NCI-H2171 (cell line): ENCODE data around the gene GGACT.

Experiments
- DNase-seq: peaks from one replicate; lab custom pipeline; 2025; lab: John Stamatoyannopoulos, UW

GGACT gene

DNA sequence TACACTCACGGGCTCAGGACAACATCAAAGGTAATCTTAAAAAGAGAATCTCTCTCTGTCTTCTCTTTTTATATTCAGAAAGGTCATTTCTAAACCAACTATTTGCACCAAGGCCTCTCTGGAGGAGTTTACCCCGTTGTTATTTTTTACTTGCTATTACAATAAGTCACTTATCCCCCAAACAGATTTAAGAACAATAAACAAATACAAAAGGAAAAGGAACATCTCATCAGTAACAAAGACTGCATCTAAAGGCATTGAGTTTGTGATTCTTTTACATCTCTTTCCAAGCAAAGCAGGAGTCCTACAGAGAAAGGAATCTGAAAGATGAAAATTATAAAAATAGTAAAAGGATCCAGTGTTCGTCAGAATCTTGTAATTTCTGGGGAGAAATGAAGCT lies 75.4 kb downstream of the GGACT start:
- no peak for DNase-seq

DNA sequence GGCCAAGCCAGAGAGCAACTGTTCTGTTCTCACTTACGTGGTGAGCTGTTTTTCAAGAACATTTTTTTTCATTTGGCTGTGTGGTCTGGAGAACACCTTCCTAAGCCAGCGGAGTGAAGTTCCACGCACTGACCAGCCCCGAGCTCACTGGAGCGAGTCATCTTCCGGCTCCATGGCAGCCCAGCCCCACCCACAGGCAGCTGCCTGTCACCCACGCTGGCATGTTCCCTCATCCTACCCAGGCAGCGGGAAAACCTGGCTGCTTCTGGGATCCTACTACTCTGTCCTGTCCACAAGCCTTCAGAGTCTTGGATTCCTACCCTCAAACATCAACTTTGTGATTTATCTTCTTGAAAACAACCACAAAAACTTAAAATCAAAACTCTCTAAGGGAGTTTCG lies 76.2 kb downstream of the GGACT start:
- no peak for DNase-seq

- DNase-seq = no peak
Observed at GRCh38 chr13:100511466-100511865, 77.1 kb downstream of the GGACT start.

DNA sequence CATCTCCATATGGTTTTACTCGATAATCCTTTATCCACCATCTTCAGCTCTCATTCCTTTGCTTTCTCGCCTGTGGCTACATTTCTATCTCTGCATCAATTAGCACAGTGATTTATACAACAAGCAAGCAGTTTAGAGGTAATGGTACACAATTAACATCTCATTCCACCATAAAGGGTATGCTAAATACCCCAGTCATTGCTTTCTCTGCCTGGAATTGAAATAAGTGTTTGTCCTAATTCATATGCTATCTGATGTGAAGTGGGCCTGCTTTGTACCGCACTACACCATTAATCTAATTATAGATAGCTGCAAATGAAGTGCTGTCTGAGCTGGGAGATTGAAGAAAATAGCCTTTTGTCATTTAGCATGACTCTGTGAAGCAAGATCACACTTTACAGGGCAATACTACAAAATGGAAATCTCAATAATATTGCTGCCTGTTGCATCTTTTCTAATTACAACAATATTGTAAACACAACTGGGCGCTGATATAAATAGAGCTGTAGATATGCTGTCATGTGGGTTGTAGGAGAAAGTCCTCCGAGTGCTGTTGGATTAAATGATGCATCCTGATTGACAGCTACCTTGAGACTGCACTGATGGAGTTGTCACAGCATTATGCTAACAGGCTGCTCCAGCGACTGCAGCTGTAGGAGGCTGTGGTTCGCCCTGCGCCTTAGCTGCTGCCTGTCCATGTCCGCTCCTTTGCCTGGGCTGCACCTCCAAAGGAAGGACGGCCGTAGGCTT lies 78.2 kb downstream of the GGACT start:
- DNase-seq = no peak

DNA sequence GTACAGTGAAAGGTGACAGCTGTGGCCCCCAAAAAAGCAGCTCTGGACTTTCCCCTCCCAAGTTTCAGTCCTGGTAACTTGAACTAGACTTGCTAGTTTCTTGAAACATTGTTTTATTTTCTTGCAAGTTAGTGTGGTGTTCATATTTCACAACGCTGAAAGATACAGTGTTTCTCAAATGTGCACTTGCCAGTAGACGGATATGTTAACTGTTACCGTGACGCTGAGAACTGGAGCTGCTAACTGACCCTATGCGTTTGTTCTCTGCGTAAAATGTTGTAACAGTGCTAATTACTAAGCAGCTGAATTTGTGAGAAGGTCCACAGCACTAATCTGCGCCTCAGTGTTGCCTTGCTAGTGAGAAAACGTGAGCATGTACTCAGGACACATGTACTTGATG lies 79.6 kb downstream of the GGACT start:
- DNase-seq = no peak

GRCh38 chr13:100508455-100508854 lies 80.1 kb downstream of the GGACT start:
- no peak for DNase-seq

DNA sequence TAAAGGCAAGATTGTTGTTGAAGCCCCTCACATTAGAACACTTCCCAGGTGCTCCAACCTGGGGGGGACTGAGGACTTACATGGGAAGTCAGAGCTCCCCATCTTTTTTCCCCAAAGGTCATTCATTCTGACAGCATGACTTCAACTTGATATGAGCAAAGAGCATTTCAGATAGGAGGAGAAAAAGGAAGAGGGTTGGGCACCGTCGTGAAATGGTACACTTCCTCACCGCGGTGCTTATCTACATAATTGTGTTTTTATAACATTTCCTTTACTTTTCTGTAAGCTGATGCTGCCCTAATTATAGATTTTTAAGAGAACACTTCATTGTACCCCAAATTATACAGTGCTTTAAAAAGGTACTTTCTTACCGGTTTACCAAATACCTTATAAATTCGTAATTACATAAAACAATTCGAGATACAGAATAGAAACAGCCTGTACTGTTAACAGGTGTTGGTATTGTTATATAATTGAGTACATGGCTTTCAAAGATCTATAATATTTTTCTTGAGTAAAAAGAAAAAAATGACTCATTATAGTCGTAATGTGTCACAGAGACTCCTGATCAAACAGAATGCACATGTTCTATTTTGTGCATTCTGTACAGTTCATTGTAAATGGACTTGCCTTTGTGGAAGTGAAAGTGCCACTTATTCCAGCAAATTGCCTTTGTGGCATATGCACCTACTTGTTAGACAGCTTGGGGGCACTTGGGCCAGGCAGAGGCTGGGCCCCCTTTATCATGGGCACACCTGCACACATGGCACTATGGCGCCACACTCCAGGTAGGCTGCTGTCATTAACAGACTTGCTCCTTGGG lies 81.8 kb downstream of the GGACT start:
- no peak for DNase-seq

DNA sequence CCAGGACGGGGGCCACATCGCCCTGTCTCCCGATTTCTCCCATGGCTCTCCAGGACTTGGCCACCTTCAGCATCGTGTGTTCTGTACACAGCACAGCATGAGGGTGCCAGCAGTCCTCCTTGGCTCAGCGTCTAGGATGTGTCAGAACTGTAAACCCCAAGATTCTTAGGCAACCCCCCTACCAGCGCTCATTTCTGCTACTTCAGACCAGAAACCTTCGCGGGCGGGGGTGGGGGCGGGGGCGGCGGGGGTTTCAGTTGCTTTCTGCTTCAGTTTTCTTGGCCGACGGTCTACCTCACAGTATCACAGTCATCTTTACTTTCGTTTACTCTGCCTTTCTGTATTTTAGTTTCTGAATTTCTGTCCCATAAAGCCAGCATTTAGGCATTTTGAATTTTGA lies 82.4 kb downstream of the GGACT start:
- DNase-seq = no peak

DNA sequence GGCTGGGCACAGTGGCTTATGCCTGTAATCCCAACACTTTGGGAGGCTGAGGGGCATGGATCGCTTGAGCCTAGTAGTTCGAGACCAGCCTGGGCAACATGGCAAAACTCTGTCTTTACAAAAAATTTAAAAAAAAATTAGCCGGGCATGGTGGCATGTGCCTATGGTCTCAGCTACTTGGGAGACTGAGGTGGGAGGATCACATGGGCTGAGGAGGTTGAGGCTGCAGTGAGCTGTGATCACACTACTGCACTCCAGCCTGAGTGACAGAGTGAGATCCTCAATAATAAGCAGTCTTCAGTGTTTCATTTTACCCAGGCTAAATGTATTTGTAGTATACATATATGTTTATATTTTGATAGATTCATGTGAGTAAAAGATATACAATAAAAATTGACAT lies 85.0 kb downstream of the GGACT start:
- DNase-seq = no peak

DNA sequence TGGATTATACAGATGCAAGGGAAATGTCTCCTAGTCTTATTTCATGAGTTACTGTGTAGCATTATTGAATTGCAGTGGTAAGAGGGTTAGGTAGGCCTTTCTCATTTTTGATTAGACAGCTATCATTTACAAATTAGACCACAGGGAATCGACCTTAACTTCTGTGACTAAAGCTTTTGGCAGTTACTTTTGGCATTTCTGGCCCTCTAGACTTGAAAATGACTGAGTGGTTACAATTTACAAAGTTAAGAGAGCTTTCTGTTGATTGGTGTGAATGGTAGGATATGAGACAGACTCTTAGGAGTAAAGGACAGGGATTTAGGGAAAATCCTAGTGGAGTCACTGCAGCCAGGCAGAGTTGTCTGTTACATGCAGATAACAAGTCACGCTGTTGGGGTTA lies 86.1 kb downstream of the GGACT start:
- no peak for DNase-seq

DNA sequence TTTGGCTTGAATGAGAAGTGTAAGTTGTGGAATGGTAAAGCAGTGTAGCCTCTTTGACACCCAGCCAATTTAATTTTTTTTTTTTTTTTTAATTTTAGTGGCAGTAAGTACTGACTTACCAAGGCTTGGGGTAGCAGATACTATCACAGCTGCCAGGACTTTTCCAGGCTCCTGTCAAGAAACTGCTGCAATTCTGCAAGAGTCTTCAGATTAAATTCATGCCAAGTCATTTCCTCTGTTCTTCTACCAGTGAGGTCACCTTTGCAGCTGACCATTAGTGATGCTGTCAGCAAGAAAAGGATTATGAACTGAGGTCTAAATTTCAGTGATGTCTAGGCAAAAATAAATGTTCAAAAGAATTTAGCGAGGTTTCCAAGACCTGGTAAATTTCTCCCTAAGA lies 91.2 kb downstream of the GGACT start:
- DNase-seq = no peak

DNA sequence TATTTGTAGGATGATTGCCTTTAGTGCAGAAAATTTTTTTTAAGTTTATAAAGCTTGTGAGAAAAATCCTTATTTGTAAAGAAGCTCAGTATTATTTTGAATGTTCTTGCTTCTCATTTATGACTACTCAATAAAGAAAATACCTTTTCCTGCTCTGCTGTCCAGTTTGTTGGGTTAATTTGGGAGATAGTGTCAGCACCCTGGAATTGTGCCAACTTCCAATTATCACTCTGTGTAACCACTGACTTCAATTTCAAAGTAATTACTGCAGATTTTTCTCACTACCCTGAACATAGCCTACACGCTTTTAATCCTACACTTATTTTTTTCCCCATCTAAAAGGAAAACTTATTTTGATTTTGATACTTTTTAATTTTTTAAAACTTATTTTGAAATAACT lies 93.1 kb downstream of the GGACT start:
- DNase-seq = no peak

DNA sequence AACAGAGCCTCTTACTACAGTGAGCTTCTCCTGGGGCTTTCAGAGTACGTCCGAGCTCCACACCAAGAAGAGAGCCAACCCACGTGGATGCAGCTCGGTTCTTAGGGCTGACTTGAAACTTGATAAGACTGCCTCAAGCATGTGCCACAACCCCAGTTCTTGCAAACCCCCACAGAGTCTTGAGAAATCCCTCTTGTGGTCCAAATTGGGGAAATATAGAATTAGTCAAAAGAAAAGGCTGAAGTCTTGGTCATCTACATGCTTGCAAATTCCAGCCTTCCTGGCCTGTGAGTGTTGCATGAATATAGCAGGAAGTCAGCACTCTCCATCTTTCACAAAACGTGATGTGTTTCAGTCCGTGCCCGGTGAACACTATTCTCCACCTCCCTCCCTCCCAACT lies 95.2 kb downstream of the GGACT start:
- no peak for DNase-seq

DNA sequence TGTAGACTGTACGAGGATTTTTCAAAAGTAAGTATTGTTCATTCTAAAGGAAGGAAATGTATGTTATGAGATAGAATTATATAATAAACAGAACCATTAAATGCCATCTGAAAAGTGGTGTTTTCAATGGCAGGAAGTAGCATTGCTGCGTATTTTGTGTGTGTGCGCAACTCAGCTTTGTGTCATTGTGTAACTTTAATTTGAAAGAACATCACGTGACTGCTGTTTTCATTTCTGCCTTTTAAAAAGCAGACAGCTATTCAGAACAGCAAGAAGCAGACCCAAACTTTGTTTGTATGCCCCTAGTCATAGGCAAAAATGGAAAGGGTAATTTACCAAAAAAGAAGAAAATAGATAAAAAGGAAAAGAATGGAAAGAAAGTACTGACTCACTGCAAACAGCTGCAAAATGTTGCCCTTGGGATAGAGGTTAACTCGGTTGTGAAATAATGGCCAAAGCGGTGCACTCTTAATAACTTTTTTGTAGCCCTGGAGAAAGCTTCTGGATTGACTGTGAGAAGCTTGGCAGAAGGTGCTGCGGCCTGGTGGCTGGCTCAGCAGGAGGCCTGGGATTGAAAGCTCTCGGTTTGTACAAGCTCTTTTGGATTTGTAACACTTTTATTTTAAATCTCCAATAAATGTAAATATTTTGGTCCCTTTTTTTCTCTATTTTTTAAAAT lies 97.3 kb downstream of the GGACT start:
- no peak for DNase-seq

DNA sequence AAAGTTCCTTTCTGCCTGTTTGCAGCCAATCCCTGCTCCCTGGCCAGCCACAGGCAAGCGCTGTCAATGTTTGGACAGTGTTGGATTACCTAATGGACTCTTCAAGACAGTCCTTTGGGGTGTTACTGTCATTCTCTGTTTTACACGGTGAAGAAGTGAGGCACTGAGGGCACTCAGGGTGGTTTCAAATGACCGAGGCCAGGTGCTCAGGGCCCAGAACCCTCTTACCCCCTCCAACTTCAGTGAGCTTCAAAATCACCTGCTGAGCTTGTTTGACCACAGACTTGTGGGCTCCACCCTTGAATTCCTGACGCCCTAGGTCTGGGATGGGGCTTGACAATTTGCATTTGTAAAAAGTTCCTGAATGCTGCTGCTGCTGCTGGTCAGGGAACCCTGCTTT lies 97.9 kb downstream of the GGACT start:
- no peak for DNase-seq

DNA sequence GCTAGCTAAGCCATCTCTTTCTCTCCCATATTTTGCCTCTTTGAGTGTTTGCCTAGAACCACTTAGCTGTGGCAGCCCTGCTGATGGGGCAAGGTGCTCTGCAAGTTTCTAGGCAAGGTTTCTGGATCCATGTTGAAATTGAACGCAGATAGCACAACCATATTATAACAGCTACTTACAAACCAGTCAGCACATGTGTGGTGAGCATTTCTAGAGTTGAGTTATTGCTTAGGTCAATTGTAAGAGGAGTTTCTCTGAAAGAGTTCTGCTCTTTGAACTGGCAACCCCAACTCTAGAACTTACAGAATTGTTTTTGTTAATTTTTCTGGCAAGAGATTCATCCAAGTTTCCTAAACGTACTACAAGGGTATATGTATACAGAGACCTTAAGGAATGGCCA lies 103.3 kb downstream of the GGACT start:
- no peak for DNase-seq

DNA sequence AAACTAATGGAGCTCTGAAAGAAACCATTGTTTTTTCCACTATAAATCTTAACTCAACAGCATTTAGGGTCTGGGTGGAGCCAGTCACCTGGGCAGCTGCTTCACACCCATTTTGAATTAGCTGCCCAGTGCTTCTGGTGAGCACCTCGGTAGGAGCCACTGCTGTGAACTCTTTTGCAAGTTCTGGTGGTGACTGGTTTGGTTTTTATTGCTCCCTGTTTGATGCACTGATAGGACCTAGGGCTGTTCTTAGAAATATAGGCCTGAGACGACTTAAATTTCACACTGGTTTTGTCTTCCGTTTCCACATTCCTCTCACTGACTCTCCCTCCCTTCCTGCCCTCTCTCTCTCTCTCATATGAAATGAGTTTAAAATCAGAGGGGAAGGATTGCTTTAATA lies 103.9 kb downstream of the GGACT start:
- no peak for DNase-seq

- DNase-seq = no peak
Observed at GRCh38 chr13:100483841-100484381, 104.7 kb downstream of the GGACT start.

GRCh38 chr13:100483139-100483538 lies 105.5 kb downstream of the GGACT start:
- DNase-seq = no peak

GRCh38 chr13:100480676-100481075 lies 107.9 kb downstream of the GGACT start:
- no peak for DNase-seq
